ENCODE results near the gene IL17F.

DNA sequence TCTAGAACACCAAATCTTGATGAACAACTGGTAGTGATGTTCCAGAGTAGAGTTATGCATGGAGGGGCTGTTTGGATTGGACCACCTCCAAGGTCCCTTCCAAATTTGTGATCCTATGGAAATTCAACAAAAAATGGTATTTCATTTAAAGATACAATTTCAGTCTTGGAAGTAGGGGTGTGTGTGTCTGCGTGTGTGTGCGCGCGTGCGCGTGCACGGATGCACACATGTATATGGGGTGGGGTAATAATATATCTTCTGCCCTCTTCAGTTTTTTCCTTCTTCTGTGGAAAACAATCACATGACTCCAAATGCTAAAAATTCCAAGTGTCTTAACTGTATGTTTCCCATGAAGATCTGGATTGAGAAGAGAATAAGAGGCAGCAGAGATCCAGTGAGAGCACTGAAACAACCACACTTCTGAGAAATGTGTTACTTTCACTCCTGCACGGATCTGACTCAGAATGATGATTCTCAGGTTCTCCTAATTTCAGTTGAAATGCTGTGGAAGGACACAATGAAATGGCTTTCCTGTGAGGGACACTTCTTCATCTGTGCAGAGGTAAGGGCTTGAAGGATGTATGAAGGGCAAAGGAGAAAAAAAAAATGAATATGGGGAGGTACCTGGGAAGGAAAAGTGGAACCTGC, 10.6 kb upstream of the IL17F start:
- TF ChIP-seq EZH2 (IDR thresholded peaks at IDR 0.05) (no peak), POLR2AphosphoS5 (IDR thresholded peaks at IDR 0.05; ENCODE audit: borderline replicate concordance, low read depth, low read length) (no peak)

All from SK-N-MC (cell line).